Endothelial cell of umbilical vein (primary cell): Measurements from ENCODE around the gene ABCG5. TPM values are rescaled to one million over a fixed set of nuclear protein-coding genes. Genes with fewer than 3 reads are reported as not detected.

ENCODE experiments used
- BruUV-seq: library from RNA; stranded (reverse); fragments of 400-500 nt; replicated peaks from 2 replicates; lab custom pipeline; 2021; lab: Mats Ljungman, UMichigan
- CTCF ChIA-PET: fragments of 300-600, 350-600 bp; sonication (Branson Sonifier 250); formaldehyde crosslinking; loops from one replicate; lab custom pipeline; 2021; ENCODE audit warnings: antibody characterized with exemption, inconsistent platforms; lab: Charles Lee
- POLR2A ChIA-PET: fragments of 300-600, 350-600 bp; sonication (Branson Sonifier 250); formaldehyde crosslinking; loops from one replicate; lab custom pipeline; 2021; ENCODE audit warnings: antibody characterized with exemption, inconsistent platforms; lab: Charles Lee
- DNase-seq: peaks from one replicate; pipeline ENCODE4 v3.0.0-alpha.2; 2011; ENCODE audit warnings: low read depth, low spot score
- FAIRE-seq: peaks from 2 replicates; lab custom pipeline; 2011; peaks lifted over from hg19 to GRCh38; lab: Jason Lieb, UNC
- H2AFZ ChIP-seq: 2 replicates; pipeline ENCODE4 v1.6.0; 2012; ENCODE audit warnings: low read depth, low read length, control low read depth, inconsistent platforms
- H3K27ac ChIP-seq: 2 replicates; pipeline ENCODE4 v1.5.1; 2011; ENCODE audit warnings: low read depth, mild to moderate bottlenecking, control low read depth, low read length, moderate library complexity; ENCODE audit not compliant: insufficient read depth
- H3K27me3 ChIP-seq, 2 experiments: 2 replicates each; pipeline versions ENCODE4 v1.6.0 to v1.6.1; 2011; ENCODE audit warnings: low read length in 2 of 2, mixed read lengths in 1 of 2; ENCODE audit not compliant: control insufficient read depth in 2 of 2, insufficient read depth in 2 of 2
- H3K36me3 ChIP-seq, 2 experiments: 2 replicates in 1 of 2; 3 replicates in 1 of 2; pipeline ENCODE4 v1.5.1; 2011; ENCODE audit warnings: low read length in 2 of 2, mild to moderate bottlenecking in 1 of 2, moderate library complexity in 1 of 2; ENCODE audit not compliant: control insufficient read depth in 2 of 2, insufficient read depth in 2 of 2; ENCODE audit errors: extremely low read depth in 1 of 2
- H3K4me1 ChIP-seq: 3 replicates; pipeline ENCODE4 v1.5.1; 2011; ENCODE audit warnings: mild to moderate bottlenecking, low read length; ENCODE audit not compliant: control insufficient read depth, insufficient read depth; ENCODE audit errors: extremely low read depth
- H3K4me2 ChIP-seq: 2 replicates; pipeline ENCODE4 v1.6.1; 2011; ENCODE audit warnings: low read length, control low read depth, mixed read lengths; ENCODE audit not compliant: insufficient read depth
- H3K4me3 ChIP-seq, 3 experiments: fragments of 200-600 bp in 1 of 3; sonication (generic), shearing (Covaris generic) in 1 of 3; replicated peaks in 1 of 3; 2 replicates each; pipeline ENCODE4 v1.5.1; 2011 to 2016; ENCODE audit warnings: control low read depth in 3 of 3, low read length in 3 of 3, mild to moderate bottlenecking in 2 of 3, inconsistent platforms in 1 of 3, low read depth in 1 of 3, moderate library complexity in 1 of 3; ENCODE audit not compliant: insufficient read depth in 1 of 3
- H3K79me2 ChIP-seq: 2 replicates; pipeline ENCODE4 v1.6.0; 2012; ENCODE audit warnings: low read length, inconsistent platforms; ENCODE audit not compliant: control insufficient read depth, insufficient read depth
- H3K9ac ChIP-seq: replicated peaks from 2 replicates; pipeline ENCODE3; 2011; ENCODE audit warnings: low read length, control low read depth; ENCODE audit not compliant: insufficient read depth; ENCODE audit errors: extremely low read depth
- H3K9me1 ChIP-seq: replicated peaks from 3 replicates; pipeline ENCODE4 v1.6.0; 2011; ENCODE audit warnings: mild to moderate bottlenecking, low read length; ENCODE audit not compliant: control insufficient read depth, insufficient read depth; ENCODE audit errors: extremely low read depth
- H3K9me3 ChIP-seq: replicated peaks from 2 replicates; pipeline ENCODE4 v1.5.1; 2012; ENCODE audit warnings: low read length, inconsistent platforms; ENCODE audit not compliant: control insufficient read depth, insufficient read depth
- H4K20me1 ChIP-seq: replicated peaks from 2 replicates; pipeline ENCODE3; 2011; ENCODE audit warnings: mild to moderate bottlenecking, low read length; ENCODE audit not compliant: control insufficient read depth, insufficient read depth; ENCODE audit errors: extremely low read depth
- CTCF ChIP-seq, 2 donors: IDR thresholded peaks; 1 replicate in 1 of 2; 2 replicates in 1 of 2; pipeline ENCODE4 v1.5.1; 2011; ENCODE audit warnings: low read length in 2 of 2, mild to moderate bottlenecking in 2 of 2, moderate library complexity in 2 of 2, control low read depth in 1 of 2, inconsistent platforms in 1 of 2, low read depth in 1 of 2; ENCODE audit not compliant: insufficient read depth in 1 of 2; ENCODE audit errors: extremely low read depth in 1 of 2
- EZH2 ChIP-seq: IDR thresholded peaks from 2 replicates; pipeline ENCODE4 v1.6.1; 2012; ENCODE audit warnings: borderline replicate concordance, low read depth, mild to moderate bottlenecking, moderate library complexity, low read length, inconsistent platforms; ENCODE audit not compliant: severe bottlenecking
- FOS ChIP-seq: IDR thresholded peaks from 2 replicates; pipeline ENCODE4 v1.6.1; 2011; ENCODE audit warnings: mild to moderate bottlenecking, low read length, moderate library complexity, borderline replicate concordance; ENCODE audit not compliant: insufficient read depth
- GATA2 ChIP-seq: IDR thresholded peaks from 2 replicates; pipeline ENCODE4 v1.7.0; 2011; ENCODE audit warnings: low read depth, mild to moderate bottlenecking, moderate library complexity, mixed read lengths, low read length; ENCODE audit not compliant: insufficient read length, insufficient read depth
- JUN ChIP-seq: IDR thresholded peaks from 2 replicates; pipeline ENCODE4 v1.6.1; 2011; ENCODE audit warnings: borderline replicate concordance, low read depth; ENCODE audit not compliant: insufficient read length, insufficient read depth
- MYC ChIP-seq: IDR thresholded peaks from one replicate; pipeline ENCODE4 v1.6.1; 2011; ENCODE audit warnings: mild to moderate bottlenecking, low read depth, low read length
- POLR2A ChIP-seq: IDR thresholded peaks from 2 replicates; pipeline ENCODE4 v1.6.1; 2012; ENCODE audit warnings: low read depth, mild to moderate bottlenecking, control low read depth, low read length
- POLR2AphosphoS5 ChIP-seq: IDR thresholded peaks from 2 replicates; pipeline ENCODE4 v1.6.1; 2012; ENCODE audit warnings: low read depth, mild to moderate bottlenecking, control low read depth, low read length, moderate library complexity; ENCODE audit not compliant: insufficient read depth
- dilution Hi-C: fragments of 300-500 bp; cut with MboI; formaldehyde crosslinking; loops from one replicate; pipeline ENCODE4 v1.15.0; 2019; ENCODE audit warnings: low sequenced_read_pairs; ENCODE audit not compliant: extremely low pct_ligation_motif_present
- intact Hi-C: fragments of 100-400 bp; cut with micrococcal nuclease; formaldehyde crosslinking; loops from one replicate; pipeline ENCODE4 v1.10.0; 2022
- polyA plus RNA-seq, 4 experiments: library from polyadenylated mRNA; depleted of rRNA in 3 of 4; stranded (reverse) in 3 of 4; unstranded in 1 of 4; fragments of >200 nt; gene quantifications; 2 replicates each; pipeline versions ENCODE4 v1.2.1 to v1.2.3, GENCODE V29; 2011 to 2012; ENCODE audit warnings: missing spikeins in 1 of 4
- total RNA-seq: library from RNA; stranded (reverse); gene quantifications from 2 replicates; pipeline ENCODE4 v1.2.3, GENCODE V29; 2021

Gene ABCG5
- total and polyA plus RNA-seq, 2 donors (not counting 3 experiments of a cell fraction or from before 2014, with no cell fraction given), result not detected

- Histone ChIP-seq H3K27me3 (peaks cover 6 to 7% of the 10 kb centered on the region in 2 experiments), H4K20me1 (no peaks in the 10 kb centered on the region), H3K4me1 (no peaks in the 10 kb centered on the region), H3K4me3 (no peak overlapping the region), H3K36me3 (no peaks in the 10 kb centered on the region), H3K9me1 (no peaks in the 10 kb centered on the region), H3K79me2 (no peaks in the 10 kb centered on the region), H2AFZ (no peak overlapping the region), H3K9ac (no peak overlapping the region), H3K9me3 (no peaks in the 10 kb centered on the region), H3K4me2 (no peak overlapping the region), H3K27ac (no peak overlapping the region)
- DNase-seq, result no peak
- CTCF ChIA-PET, result interaction anchor here (1.7 kb wide), 1 partner anchor 33 kb away, joined by 4 read pairs; no protein-coding TSS in a partner anchor
- TF ChIP-seq GATA2, result no peak
- TF ChIP-seq POLR2A, result no peak
- no peak for TF ChIP-seq CTCF (IDR thresholded peaks at IDR 0.05; ENCODE audit: extremely low read depth in 1 of 2, insufficient read depth in 1 of 2, low read depth in 1 of 2, low read length in 2 of 2)
- TF ChIP-seq POLR2AphosphoS5, result no peak
- no peak for TF ChIP-seq FOS
- TF ChIP-seq JUN, result no peak
- no peak for TF ChIP-seq MYC
- TF ChIP-seq EZH2, result no peak
- BruUV-seq, result no TSS peak
- dilution Hi-C loops, result no loop called here
- POLR2A ChIA-PET, result no interaction called here
- intact Hi-C loops, result no loop called here
- no peak for FAIRE-seq
These were observed 6.5 kb upstream of the ABCG5 start for GRCh38 chr2:43845181-43845580.
